ENCODE results near the gene OXCT2.
"Not testable (repeated sequence)": the region's sequence is repeated elsewhere in the genome, so short reads cannot be mapped to it uniquely, and the experiment has no call there.

- not testable (repeated sequence) for TF ChIP-seq ZBTB33 (IDR thresholded peaks at IDR 0.05; ENCODE audit: borderline replicate concordance, low read depth); EP300 (IDR thresholded peaks at IDR 0.05; ENCODE audit: borderline replicate concordance in 1 of 2, low read depth in 1 of 2, low read length in 1 of 2); ELF1 (IDR thresholded peaks at IDR 0.05); CTCF (IDR thresholded peaks at IDR 0.05); IRF3 (IDR thresholded peaks at IDR 0.05; ENCODE audit: low read depth, low read length); CHD2 (IDR thresholded peaks at IDR 0.05; ENCODE audit: low read length, partially characterized antibody); TCF12 (IDR thresholded peaks at IDR 0.05)
Measured at GRCh38 chr1:39766466-39766865, 4.7 kb downstream of the OXCT2 start.
